ENCODE results near the gene VCPKMT.

The VCPKMT gene

DNA sequence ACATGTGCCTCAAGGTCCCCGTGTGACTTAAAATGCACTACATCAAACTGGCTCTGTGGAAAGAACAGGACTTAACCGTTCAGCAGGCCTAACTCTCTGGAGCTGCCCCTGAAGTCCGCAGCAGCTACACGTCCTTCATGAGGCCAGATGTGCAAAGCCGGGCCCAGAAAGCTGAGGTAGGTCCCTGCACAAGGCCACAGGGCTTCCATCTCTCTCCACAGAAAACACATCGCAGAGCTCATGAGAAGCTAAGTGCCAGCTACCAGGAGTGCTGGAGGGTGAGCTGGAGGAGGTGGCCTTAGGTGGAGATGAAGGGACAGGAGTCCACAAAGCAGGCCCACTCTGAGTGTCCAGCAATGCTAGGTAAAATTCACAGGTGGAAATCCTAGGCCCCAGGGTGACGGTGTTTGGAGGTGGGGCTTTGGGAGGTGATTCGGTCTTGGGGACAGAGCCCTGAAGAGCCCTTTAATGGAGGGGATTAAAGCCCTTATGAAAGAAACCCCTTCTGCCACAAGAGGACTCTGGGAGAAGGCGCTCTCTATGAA, 52.4 kb downstream of the VCPKMT start:
- no peak for DNase-seq

DNA sequence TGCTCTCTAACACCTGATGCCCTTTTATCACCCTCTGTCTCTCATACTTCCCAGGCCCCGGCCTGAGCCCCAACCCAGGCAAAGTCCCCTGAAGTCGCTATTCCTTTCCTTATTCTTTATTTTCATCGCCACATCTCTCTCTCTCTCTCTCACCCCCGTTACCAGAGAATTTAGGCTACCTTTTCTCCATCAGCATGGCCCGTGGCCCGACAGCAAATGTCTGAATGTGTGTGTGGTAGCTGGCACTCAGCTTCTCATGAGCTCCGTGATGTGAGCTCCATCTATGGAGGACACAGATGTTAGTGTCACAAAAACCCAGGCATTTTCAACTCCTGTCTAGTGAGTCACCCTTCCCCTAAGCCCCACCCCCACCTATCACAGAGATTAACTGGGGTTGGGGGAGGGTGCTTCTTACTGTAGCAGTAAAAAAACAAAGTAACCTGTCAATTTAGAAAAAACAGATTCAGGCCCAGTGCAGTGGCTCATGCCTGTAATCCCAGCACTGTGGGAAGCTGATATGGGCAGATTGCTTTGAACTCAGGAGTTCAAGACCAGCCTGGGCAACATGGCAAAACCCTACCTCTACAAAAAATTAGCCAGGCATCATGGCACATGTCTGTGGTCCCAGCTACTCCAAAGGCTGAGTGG, 53.8 kb downstream of the VCPKMT start:
- DNase-seq: peak; percentile 76

DNA sequence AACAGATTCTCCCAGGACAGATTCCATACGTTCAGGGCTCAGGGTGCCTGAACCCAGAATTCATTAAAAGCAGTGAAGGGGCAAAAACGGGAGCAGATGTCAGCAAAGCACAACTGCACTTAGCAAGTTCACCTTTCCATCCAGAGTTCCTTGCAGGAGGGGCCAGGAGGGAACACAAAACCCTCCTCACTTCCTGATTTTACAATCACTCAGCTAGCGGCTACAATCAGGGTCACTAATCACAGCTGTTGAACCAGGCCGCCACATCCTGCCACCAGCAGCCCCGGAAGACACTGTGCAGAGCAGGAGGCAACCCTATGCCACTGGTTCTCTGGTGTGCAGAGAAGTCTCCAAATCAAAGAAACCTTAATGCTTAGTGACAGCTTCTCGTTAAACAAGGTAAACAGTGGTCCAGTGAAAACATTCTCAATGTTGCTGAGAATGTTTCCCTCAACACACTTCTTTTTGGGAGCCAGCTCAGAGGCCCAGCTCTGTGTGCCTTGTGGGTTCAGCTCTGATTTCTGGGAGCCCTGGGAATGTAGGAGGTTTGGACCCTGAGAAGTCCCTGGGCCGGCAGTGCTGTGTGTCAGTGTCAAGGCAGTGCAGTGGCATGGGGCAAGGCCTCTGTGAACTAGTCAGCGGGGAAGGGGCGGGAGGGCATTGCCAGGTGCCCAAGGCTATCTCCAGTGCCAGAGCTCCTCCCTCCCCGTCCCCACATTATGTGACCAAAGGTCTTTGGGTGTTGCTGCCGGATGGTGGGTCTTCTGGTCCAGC, 54.5 kb downstream of the VCPKMT start:
- DNase-seq: peak; percentile 53

DNA sequence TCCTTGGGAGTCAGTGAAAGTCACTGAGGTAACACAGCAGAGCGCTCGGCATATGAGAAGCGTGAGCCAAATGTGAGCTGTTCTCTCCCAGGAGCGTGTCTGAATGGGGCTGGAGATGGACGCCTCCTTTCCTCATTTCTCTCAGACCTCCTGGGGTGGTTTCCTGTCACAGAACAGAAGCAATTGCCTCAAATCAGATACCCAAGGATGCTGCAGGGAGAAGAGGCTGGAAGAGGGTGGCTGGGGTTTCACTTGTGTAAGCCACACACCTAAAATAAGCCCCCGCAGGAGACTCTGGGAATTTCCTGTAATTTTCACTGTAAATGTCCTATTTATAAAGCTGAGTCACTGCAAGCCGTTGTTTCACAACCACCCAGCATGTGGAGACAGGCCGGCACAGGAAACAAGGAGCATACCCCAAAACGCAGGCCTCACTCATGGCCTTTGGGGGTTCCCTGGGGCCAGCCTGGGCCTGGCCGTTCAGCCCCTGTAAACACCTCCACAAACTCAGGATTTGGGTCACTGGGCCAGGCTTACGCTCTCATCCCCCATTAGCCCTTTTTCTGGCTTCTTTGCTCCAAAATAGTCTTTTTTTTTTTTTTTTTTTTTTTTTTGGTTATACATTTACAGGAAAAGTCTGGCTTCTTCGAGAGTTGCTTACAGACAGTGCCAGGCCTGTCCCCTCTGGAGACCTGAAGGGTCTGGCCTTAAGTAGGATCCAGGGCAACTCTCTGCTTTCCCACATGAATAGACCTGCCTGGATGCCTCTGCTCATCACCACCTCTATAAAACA, 55.3 kb downstream of the VCPKMT start:
- DNase-seq: peak; percentile 47

DNA sequence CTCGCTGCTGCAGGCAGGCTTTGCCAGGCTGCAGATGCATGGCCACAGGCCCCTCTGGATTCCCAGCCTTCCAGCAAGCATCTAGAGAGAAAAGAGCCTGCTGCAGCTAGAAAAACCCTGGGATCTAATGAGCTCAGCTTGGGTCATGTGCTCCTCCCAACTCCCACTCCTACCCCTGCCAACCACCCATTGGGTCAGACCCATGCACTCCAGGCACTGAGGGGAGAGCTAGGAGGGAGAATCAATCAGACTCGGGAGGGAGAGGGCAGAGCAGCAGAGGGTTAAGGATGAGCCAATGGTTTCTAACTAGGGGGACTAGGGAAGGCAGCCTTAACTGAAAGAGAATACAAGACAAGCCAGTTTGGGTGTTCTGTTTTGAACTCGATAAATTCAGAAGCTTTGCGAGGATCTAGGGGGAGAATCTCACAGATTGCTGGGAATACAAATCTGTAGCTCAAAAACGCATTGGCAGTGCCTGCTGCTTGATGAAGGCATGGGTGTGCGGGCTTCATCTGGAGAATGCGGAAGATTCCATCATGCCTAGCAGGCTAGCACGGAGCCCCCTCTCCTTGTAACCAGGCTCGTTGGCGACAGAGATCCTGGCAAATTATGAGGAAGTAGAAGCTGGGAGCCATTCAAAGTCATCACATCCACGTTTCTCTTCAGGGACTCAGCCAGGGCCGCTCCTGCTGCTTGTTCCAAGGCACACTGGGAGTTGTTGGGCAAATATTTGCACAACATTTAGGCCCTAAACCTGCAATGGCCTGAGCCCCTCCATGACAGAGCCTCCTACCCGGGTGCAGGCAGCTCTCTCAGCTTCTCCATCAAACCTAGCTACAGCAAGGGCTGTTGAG, 56.4 kb downstream of the VCPKMT start:
- no peak for DNase-seq
